ENCODE measurements around the gene MMP25.
A peak's percentile ranks its signal among the peaks of the same experiment; 100 is the strongest.

MMP25 gene

DNA sequence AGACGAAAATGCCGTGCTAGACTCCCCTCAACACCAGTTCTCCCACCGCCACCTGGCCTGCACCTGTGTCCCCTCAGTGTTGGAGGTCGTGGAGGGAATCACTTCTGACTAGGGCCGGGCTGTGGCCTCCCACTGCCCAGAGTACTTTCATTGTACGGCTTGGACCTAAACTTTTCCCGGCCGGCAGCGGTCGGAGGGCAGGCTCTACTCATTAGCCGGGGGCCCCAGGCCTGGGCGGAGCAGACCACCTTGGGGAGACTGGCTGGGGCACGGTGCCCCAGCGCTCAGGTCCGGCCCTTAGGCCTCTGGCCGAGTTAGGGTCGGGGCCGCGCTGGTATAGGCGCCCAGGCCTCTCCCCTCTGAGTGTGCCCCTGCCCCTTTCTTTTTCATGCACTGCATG, 29.0 kb upstream of the MMP25 start:
- no peak for DNase-seq (ENCODE audit: low spot score)

DNA sequence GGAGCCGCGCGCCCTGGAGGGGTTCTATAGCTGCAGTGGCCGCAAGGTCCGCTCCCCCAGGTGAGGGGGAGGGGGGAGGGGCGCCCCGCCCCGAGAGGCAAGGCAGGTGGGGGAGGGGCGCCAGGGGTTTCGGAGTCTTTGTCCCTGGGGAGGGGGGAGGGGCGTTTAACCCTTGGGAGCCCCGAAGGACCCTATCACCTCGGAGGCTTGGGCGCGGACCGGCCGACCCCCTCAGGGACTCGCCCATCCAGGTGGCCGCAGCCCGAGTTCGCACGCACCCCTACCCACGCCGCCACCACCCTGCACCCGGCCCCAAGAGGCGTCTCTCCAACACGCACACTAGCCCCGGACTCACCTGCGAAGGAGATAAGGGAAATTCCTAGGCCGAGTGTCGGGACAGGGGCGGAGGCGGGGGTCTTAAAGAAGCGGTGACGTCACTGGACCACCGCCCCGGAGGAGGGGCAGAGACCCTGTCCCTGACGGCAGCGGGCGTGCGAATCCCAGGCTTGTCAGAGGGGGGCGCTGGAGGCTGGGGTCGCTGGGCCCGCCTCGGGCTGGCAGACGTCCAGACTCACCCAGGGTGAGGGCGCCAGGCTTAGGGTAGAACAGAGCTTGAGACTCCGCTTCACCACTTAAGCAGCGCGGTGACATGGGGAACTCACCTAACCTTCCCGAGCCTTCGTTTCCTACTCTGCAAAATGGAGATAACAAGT, 28.4 kb upstream of the MMP25 start, which contains the start of gene CLDN6:
Gene CLDN6, minus strand, starts transcription at position 390 of the 713 bp plus-strand sequence. CDS start 2,162 bp downstream, outside the sequence.
- DNase-seq (ENCODE audit: low spot score), result no peak

DNA sequence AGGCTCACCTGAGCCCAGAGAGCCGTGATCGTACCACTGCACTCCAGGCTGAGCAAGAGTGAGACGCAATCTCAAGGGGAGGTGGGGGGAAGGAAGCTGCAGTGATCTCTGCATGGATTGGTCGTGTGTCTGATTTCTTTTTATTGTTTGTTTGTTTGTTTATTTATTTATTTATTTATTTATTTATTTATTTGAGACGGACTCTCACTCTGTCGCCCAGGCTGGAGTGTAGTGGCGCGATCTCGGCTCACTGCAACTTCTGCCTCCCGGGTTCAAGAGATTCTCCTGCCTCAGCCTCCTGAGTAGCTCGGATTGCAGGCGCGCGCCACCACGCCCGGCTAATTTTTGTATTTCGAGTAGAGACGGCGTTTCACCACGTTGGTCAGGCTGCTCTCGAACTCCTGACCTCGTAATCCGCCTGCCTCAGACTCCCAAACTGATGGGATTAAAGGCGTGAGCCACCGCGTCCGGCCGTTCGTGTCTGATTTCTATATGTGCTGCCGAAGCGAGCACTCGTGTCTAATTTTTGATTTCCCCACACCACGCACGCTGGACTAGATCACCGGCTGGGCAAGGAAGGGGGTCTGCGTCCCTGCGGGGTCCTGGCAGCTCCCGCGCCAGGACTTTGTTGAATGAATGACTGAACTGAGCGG, 26.6 kb upstream of the MMP25 start:
- DNase-seq (ENCODE audit: low spot score), result no peak

DNA sequence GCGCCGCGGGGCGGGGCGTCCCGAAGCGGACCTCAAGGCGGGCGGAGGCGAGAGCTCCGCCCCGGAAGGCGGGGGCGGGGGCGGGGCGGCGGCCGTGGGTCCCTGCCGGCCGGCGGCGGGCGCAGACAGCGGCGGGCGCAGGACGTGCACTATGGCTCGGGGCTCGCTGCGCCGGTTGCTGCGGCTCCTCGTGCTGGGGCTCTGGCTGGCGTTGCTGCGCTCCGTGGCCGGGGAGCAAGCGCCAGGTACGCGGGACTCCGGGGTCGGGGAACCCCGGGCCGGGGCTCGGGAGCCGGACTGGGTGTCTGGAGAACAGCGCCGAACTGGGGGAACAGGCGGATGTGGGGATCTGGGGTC, 26.1 kb upstream of the MMP25 start, which contains the start of gene TNFRSF12A:
Gene TNFRSF12A, plus strand, starts transcription at position 122 of the 357 bp plus-strand sequence. Its CDS starts 30 bp downstream, at position 152.
- DNase-seq (ENCODE audit: low spot score), result peak; percentile 89

DNA sequence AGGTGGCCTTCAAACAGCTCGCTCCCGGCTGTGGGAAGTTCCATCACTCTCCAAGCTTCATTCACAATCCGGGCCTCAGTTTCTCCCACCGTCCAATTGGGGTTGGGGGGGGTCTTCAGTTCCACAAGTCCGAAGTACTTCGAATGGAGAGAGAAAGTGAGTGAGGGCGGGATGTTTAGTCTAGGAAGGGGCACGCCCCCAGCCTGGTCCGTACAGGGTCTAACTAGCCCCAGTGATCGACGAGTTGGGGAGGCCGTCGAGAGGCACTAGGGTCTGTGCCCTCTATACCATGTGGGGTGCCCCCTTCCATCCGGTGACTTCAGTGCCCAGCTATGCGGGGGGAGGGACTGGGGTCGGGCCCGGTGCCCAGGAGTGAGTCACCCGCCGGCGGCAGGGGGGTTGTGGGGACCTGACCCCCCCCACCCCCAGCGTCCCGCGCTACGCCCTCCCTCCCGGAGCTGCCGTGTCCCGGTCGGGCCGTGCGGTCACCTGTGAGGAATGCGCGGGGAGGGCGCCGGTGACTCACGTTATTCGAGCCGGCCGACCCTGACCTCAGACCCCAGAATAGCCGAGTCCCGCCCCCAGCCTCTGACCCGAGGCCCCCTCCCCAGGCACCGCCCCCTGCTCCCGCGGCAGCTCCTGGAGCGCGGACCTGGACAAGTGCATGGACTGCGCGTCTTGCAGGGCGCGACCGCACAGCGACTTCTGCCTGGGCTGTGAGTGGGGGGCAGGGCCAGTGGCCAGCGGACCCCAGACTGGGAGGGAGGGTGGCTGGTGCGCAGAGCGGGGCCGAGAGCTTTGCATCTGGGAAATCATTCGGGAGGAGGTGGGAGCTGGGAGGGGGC, 25.5 kb upstream of the MMP25 start:
- DNase-seq (ENCODE audit: low spot score), result peak; percentile 93

DNA sequence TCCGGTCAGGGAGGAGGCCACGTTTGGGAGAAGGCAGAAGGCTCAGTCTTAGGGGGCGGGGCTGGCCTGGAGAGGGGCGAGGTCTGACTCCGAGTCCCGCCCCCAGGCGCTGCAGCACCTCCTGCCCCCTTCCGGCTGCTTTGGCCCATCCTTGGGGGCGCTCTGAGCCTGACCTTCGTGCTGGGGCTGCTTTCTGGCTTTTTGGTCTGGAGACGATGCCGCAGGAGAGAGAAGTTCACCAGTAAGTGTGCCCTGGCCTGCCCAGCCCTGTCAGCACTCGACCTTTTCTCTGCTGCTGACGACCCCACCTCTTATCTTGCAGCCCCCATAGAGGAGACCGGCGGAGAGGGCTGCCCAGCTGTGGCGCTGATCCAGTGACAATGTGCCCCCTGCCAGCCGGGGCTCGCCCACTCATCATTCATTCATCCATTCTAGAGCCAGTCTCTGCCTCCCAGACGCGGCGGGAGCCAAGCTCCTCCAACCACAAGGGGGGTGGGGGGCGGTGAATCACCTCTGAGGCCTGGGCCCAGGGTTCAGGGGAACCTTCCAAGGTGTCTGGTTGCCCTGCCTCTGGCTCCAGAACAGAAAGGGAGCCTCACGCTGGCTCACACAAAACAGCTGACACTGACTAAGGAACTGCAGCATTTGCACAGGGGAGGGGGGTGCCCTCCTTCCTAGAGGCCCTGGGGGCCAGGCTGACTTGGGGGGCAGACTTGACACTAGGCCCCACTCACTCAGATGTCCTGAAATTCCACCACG, 24.7 kb upstream of the MMP25 start:
- peak; percentile 84 for DNase-seq (ENCODE audit: low spot score)

DNA sequence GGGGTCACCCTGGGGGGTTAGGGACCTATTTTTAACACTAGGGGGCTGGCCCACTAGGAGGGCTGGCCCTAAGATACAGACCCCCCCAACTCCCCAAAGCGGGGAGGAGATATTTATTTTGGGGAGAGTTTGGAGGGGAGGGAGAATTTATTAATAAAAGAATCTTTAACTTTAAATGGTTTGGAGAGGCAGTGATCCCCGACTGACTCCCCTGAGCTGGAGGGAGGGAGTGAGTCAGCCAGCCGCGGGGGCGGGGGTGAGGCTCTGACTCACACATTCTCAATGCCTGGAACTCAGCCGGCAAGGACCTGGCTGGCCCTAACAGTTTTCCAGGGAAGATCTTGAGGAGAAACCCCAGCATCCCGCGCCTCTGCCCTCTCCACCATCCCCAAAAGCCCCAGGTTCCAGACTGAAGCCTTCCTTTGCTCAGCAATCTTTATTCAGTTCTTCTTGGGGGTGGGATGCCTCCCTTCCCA, 24.1 kb upstream of the MMP25 start:
- DNase-seq (ENCODE audit: low spot score), result peak; percentile 95

DNA sequence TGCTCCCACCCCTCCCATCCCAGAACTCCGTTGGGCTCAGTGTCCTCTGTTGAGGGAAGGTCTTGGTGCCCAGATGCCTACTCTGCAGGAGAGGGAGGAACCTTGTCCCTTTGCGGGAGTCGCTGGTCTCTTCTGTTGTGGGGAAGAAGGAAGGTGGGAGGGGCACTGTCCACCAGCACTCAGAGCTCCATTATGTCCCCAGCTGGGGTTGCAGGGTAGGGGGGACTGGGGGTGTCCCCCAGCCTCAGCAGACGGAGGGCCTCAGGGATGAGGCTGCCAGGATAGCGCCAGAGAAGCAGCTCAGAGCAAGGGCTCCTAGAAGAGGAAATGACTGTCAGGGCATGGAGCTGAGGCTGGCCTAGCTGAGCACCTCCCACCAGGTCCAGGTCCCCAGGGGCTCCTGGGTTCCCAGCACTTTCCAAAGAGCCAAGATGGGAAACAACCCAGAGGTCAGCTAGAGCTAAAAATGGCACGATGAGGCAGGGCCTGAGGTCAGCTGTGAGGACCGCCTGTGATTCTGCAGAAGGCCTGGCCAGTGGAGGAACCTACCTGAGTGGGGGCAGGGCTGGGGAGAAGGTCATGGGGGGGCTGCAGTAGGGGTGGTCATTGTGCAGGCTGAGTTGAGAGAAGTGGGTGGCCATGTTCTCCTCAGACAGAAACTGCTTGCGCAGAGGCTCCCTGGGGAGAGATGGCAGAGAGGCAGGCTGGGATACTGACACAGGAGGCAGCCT, 23.5 kb upstream of the MMP25 start:
- peak; percentile 54 for DNase-seq (ENCODE audit: low spot score)

DNA sequence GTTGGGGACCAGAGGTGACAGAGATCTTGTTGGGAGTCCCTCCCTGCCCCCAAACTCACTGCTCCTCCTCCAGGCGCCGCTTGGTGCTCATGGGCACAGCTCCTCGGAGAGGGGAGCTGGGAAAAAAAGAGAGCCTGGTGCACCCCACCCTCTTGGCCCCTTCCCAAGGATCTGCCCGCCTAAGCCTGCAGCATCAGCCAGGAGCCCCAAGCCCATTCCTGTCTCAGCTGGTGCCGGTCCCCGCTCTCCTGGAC, 23.0 kb upstream of the MMP25 start:
- DNase-seq (ENCODE audit: low spot score), result peak; percentile 56

DNA sequence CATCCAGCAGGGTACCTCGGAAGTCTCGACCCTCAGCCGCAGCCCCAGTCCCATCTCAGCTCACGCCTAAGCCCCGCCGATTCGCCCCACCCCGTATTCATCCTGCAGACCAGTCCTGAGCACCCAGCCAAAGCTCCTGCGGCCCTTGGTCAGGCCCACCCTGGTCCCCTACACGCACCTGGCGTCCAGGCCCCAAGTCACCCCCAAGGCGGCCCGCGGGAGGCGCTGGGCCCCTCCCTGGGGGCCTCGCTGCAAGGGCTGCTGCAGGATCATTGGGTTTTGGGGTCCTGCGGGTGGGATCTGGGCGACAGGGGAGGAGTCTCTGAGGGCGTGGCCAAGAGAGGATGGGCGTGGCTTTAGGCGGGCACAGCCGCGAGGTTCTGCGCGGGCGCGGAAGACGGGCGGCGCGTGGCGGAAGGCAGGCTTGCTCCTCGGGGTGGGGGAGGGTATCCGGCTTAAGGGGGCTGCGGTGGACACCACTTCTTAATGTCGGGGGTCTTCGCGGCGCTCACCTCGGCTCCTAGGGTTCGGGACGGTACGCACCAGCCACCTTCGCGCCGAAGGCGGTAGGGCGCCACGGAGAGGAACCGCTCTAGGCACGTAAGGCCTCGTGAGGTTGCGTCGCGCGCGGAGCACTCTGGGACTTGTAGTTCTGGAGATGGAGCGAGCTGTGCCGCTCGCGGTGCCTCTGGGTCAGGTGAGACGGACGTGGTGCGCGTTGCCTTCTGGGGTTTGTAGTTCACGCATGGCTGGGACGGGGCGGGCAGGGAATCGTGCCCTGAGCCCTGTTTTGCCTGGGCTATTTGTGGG, 22.5 kb upstream of the MMP25 start, which contains the start of the genes HCFC1R1 and THOC6:
Gene HCFC1R1, minus strand, starts transcription at position 274 of the 810 bp plus-strand sequence. Its CDS starts 1 bp downstream, at position 273.
Gene THOC6, plus strand, starts transcription at position 367 of the 810 bp plus-strand sequence. Its CDS starts 292 bp downstream, at position 659.
- DNase-seq (ENCODE audit: low spot score), result peak; percentile 91

DNA sequence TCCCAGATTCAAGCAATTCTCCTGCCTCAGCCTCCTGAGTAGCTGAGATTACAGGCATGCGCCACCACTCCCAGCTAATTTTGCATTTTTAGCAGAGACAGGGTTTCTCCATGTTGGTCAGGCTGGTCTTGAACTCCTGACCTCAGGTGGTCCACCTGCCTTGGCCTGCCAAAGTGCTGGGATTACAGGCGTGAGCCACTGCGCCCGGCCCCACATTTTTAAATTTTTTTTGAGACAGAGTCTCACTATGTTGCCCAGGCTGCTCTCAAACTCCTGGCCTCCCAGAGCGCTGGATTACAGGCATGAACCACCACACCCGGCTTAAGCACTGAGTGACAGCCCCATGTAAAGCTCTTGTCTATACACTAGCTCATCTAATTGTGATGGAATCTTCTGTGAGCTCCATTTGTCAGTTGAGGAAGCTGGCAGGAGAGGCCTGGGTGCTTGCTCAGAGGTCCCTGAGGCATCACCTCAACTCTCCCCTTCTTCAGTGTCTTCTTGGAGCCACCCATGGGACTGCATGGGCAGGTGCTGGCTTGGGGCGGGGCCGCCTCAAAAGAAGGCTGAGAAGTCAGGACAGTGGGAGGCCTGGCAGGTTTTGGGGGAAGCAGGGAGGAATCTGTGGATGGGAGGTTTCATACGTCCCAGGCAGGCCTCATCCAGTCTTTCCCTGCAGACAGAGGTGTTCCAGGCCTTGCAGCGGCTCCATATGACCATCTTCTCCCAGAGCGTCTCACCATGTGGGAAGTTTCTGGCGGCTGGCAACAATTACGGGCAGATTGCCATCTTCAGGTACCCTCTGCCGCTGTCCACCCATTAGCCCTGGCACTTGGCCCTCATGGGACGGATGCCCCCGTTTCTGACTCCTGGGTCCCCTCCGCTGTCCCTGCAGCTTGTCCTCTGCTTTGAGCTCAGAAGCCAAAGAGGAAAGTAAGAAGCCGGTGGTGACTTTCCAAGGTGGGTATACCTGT, 21.0 kb upstream of the MMP25 start:
- DNase-seq (ENCODE audit: low spot score), result no peak

DNA sequence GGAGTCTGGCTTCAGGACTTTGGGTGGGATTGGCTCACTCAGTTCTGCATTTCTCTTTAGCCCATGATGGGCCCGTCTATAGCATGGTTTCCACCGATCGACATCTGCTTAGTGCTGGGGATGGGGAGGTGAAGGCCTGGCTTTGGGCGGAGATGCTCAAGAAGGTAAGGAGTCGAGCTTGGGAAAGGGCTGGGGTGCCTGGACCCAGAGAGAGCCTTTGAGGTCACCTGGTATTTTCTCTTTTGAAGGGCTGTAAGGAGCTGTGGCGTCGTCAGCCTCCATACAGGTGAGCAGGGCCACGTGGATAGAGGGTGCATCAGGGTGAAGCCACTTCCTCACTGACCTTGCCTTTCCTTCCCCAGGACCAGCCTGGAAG, 20.4 kb upstream of the MMP25 start:
- DNase-seq (ENCODE audit: low spot score), result no peak

DNA sequence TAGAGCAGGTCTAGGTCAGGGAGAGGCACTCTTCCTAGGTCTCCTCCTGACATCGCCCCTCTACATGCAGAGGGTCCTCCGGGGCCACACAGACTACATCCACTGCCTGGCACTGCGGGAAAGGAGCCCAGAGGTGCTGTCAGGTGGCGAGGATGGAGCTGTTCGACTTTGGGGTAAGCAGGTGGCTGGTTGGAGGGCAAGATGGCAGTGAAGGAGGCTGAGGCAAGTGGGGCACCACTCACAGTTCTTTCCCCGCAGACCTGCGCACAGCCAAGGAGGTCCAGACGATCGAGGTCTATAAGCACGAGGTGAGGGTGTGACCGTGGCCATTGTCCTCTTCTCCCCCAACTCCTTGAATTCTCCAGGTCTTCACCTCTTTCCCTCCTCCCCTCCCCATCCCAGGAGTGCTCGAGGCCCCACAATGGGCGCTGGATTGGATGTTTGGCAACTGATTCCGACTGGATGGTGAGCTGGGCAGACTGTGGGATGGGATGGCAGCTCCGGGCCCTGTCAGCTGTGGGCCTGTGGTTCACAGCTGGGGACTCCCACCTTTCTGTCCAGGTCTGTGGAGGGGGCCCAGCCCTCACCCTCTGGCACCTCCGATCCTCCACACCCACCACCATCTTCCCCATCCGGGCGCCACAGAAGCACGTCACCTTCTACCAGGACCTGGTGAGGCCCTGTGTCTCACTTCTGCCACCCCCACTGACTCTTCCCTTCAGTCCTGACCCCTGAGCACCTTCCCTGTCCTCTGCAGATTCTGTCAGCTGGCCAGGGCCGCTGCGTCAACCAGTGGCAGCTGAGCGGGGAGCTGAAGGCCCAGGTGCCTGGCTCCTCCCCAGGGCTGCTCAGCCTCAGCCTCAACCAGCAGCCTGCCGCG, 19.5 kb upstream of the MMP25 start:
- DNase-seq (ENCODE audit: low spot score), result no peak

DNA sequence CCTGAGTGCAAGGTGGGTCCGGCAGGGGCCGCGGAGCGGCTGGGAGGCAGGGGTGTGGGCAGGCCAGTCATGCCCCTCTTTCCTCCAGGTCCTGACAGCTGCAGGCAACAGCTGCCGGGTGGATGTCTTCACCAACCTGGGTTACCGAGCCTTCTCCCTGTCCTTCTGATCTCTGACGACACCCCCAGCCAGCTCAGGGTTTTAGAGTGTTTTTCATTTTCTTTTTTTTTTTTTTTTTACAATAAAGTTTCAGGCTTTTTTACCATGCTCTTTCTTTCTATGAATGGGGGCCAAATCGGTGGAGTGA, 18.9 kb upstream of the MMP25 start:
- no peak for DNase-seq (ENCODE audit: low spot score)

DNA sequence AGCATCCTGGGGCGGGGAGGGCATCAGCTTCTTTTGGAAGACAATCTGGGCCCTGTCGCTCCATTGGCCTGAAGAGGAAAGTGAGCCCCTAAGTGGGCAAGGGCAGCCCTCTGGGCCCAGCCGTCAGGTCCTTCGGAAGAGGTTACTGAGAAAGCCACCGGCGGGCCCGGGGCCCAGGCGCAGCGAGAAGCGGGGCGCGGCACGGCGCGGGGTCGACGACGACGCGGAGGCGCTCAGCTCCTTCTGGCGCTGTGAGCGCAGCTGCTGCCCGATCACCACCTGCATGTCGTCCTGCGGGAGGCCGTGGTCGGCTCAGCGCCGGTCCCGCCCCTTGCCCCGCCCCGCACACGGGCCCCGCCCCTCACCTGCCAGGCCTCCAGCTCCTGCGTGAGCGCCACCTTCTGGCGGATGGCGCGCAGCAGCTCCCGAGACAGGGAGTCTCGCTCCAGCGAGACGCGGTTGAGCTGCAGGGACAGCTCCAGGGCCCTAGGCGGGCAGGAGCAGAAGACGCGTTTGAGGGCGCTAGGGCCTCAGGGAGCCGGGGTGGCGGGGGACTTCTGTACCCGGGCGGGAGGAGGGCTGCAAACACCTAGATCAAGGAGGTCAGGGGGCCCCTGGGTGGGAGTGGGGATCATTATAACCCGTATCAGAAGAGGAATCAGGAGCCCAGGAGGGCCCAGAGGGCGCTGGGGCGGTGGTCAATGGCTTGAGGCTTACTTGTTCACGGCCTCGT, 18.2 kb upstream of the MMP25 start:
- DNase-seq (ENCODE audit: low spot score), result no peak

DNA sequence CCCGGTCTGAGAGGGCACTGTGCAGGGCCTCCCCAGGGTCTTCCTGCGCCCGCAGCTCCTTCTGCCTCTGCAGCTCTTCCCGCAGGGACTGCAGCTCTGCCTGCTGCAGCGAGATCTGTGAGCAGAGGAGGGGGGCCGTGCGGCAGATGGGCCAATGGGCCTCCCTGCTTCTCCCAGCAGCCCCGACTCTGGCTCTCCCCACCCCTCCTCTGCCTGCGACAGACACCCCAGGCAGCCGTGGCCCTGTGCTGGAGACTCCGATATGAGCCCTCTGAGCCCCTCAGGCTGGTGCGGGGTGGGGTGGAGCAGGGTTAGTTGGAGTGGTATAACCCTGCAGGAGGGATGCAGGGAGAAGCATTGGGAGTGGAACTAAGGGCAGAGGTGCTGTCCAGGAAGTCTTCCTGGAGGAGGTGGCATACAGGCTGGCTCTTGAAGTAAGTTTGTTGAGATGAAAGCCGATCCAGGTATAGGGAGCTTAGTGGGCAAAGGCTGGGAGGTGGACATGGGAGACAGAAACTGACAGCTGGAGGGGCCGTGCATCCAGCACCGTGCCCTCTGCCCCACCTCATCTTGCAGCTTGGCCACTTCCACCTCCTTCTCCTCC, 17.5 kb upstream of the MMP25 start:
- no peak for DNase-seq (ENCODE audit: low spot score)

Data from hepatic stellate cell (primary cell).